NT2/D1 (cell line): ENCODE results near the gene GJB1.

Source experiments
- YY1 ChIP-seq: IDR thresholded peaks from 2 replicates; pipeline ENCODE4 v1.6.1; 2011; ENCODE audit not compliant: insufficient read length, insufficient read depth
- ZNF274 ChIP-seq: IDR thresholded peaks from 2 replicates; pipeline ENCODE4 v1.6.1; 2011; ENCODE audit warnings: mild to moderate bottlenecking, low read depth, low read length

DNA sequence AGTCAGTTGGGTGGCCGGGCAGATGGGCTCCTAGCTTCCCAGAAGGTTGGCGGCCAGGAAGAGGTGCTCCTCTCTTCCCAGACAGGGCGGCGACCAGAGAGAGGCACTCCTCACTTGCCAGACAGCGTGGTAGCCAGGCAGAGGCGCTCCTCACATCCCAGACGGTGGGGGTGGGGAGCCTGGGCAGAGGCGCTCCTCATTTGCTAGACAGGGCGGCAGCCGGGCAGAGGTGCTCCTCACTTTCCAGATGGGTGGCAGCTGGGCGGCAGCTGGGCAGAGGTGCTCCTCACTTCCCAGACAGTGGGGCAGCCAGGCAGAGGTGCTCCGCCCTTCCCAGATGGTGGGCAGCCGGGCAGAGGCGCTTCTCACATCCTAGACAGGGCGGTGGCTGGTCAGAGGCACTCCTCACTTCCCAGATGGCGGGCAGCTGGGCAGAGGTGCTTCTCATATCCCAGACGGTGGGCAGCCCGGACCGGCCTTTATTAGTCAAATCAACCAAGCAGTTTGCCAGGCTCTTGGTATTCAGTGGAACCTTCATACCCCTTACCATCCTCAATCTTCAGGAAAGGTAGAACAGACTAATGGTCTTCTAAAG lies 46.9 kb downstream of the GJB1 start:
- no peak for TF ChIP-seq ZNF274
- TF ChIP-seq YY1: no peak
